Esophagus muscularis mucosa (tissue), 4 donors: ENCODE data around the gene CX3CR1.

Source experiments
- EP300 ChIP-seq: sonication (generic); formaldehyde crosslinking; IDR thresholded peaks from one replicate; pipeline ENCODE4 v1.6.1; 2017; ENCODE audit warnings: antibody characterized with exemption
- POLR2A ChIP-seq: fragments of 450-650 bp; IDR thresholded peaks from one replicate; pipeline ENCODE4 v1.6.1; 2017; ENCODE audit warnings: antibody characterized with exemption, moderate library complexity, mild to moderate bottlenecking, low read depth
- TF ChIP-seq, protein P1 (sequence below), 3 experiments: fragments of 200-600 bp in 2 of 3; fragments of 450-650 bp in 1 of 3; sonication (generic) in 2 of 3; IDR thresholded peaks; one replicate each; pipeline ENCODE4 v1.5.1; 2017 to 2019; ENCODE audit warnings: antibody characterized with exemption in 3 of 3, mild to moderate bottlenecking in 2 of 3, moderate library complexity in 1 of 3

DNA sequence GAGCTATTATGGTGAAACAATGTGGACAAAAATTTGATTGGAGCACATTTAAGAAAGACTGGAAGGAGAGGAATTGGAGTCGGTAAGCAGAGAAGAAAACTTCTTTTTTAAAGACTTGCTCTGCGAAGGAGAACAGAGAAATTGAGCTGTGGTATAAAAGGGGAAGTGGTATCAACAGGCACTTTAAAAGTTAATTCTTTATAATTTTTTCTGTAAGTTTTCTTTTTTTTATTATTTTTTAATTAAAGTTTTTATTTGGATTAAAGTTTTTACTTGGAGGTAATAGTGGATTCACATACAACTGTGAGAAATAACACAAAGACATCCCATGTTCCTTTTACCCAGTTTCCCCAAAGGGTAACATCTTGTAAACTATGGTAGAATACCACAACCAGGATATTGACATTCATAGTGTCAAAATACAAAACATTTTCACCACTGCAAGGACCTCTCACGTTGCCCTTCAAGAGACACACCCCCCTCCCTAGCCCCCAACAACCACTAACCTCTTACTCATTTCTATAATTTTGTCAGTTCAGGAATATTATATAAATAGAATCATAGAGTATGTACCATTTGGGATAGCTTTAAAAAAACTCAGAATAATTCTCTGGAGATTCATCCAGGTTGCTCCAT lies 53.6 kb downstream of the CX3CR1 start:
- TF ChIP-seq POLR2A (no peak), EP300 (no peak)
- TF ChIP-seq, protein P1, sequence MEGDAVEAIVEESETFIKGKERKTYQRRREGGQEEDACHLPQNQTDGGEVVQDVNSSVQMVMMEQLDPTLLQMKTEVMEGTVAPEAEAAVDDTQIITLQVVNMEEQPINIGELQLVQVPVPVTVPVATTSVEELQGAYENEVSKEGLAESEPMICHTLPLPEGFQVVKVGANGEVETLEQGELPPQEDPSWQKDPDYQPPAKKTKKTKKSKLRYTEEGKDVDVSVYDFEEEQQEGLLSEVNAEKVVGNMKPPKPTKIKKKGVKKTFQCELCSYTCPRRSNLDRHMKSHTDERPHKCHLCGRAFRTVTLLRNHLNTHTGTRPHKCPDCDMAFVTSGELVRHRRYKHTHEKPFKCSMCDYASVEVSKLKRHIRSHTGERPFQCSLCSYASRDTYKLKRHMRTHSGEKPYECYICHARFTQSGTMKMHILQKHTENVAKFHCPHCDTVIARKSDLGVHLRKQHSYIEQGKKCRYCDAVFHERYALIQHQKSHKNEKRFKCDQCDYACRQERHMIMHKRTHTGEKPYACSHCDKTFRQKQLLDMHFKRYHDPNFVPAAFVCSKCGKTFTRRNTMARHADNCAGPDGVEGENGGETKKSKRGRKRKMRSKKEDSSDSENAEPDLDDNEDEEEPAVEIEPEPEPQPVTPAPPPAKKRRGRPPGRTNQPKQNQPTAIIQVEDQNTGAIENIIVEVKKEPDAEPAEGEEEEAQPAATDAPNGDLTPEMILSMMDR (IDR thresholded peaks at IDR 0.05): no peak
